ENCODE results near the gene RASGRP4.

- TF ChIP-seq, protein P1, sequence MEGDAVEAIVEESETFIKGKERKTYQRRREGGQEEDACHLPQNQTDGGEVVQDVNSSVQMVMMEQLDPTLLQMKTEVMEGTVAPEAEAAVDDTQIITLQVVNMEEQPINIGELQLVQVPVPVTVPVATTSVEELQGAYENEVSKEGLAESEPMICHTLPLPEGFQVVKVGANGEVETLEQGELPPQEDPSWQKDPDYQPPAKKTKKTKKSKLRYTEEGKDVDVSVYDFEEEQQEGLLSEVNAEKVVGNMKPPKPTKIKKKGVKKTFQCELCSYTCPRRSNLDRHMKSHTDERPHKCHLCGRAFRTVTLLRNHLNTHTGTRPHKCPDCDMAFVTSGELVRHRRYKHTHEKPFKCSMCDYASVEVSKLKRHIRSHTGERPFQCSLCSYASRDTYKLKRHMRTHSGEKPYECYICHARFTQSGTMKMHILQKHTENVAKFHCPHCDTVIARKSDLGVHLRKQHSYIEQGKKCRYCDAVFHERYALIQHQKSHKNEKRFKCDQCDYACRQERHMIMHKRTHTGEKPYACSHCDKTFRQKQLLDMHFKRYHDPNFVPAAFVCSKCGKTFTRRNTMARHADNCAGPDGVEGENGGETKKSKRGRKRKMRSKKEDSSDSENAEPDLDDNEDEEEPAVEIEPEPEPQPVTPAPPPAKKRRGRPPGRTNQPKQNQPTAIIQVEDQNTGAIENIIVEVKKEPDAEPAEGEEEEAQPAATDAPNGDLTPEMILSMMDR (conservative IDR thresholded peaks at IDR 0.05; ENCODE audit: low read length), result no peak
- TF ChIP-seq EZH2phosphoT487 (IDR thresholded peaks at IDR 0.05; ENCODE audit: borderline replicate concordance), result no peak
Measured at GRCh38 chr19:38383184-38383583, 42.8 kb downstream of the RASGRP4 start.
